Osteoblast (primary cell): ENCODE results near the gene PTPRT. TPM values are rescaled to one million over a fixed set of nuclear protein-coding genes. Genes with fewer than 3 reads are reported as not detected.

Experiments used
- DNase-seq: peaks from one replicate; pipeline ENCODE4 v3.0.0; 2011; ENCODE audit warnings: low spot score, mixed read lengths; ENCODE audit not compliant: insufficient read length; ENCODE audit errors: missing footprints
- H2AFZ ChIP-seq: 2 replicates; pipeline ENCODE4 v1.6.0; 2011; ENCODE audit warnings: mild to moderate bottlenecking, low read length
- H3K27ac ChIP-seq: 2 replicates; pipeline ENCODE4 v1.5.1; 2011; ENCODE audit warnings: mild to moderate bottlenecking, low read depth, low read length, moderate library complexity
- H3K27me3 ChIP-seq: 2 replicates; pipeline ENCODE4 v1.6.0; 2012; ENCODE audit warnings: mild to moderate bottlenecking, control low read depth, inconsistent platforms, low read length, moderate library complexity; ENCODE audit not compliant: insufficient read depth
- H3K36me3 ChIP-seq: 2 replicates; pipeline ENCODE4 v1.5.1; 2011; ENCODE audit warnings: mild to moderate bottlenecking, low read length, control low read depth, moderate library complexity; ENCODE audit not compliant: insufficient read depth
- H3K4me1 ChIP-seq: 2 replicates; pipeline ENCODE4 v1.5.1; 2011; ENCODE audit warnings: mild to moderate bottlenecking, low read length, control low read depth, moderate library complexity; ENCODE audit not compliant: insufficient read depth
- H3K4me2 ChIP-seq: 2 replicates; pipeline ENCODE4 v1.6.0; 2011; ENCODE audit warnings: mild to moderate bottlenecking, low read length; ENCODE audit not compliant: insufficient read depth
- H3K4me3 ChIP-seq: fragments of 200-600 bp; sonication (generic); 3 replicates; pipeline ENCODE4 v1.5.1; 2012; ENCODE audit warnings: mild to moderate bottlenecking, low read length, inconsistent platforms; ENCODE audit not compliant: insufficient read depth
- H3K79me2 ChIP-seq: 2 replicates; pipeline ENCODE4 v1.6.0; 2012; ENCODE audit warnings: mild to moderate bottlenecking, low read length, control low read depth, inconsistent platforms; ENCODE audit not compliant: insufficient read depth
- H3K9me3 ChIP-seq: 2 replicates; pipeline ENCODE4 v1.5.1; 2011; ENCODE audit warnings: low read depth, low read length, control low read depth
- H4K20me1 ChIP-seq: 2 replicates; pipeline ENCODE4 v1.6.0; 2012; ENCODE audit warnings: mild to moderate bottlenecking, low read length, control low read depth; ENCODE audit not compliant: insufficient read depth
- CTCF ChIP-seq: IDR thresholded peaks from 2 replicates; pipeline ENCODE4 v1.5.1; 2011; ENCODE audit warnings: mild to moderate bottlenecking, low read depth, low read length, moderate library complexity; ENCODE audit errors: extremely low read depth
- total RNA-seq: library from RNA; depleted of rRNA; stranded (reverse); fragments of >200 nt; gene quantifications from 2 replicates; pipeline ENCODE4 v1.2.3, GENCODE V29; 2012

The PTPRT gene
- total RNA-seq, 1 donor, result not detected

- no peak overlapping the region for H3K27ac ChIP-seq
- H3K4me1 ChIP-seq, result no peaks in the 10 kb centered on the region
- no peak overlapping the region for H2AFZ ChIP-seq
- H3K9me3 ChIP-seq, result no peaks in the 10 kb centered on the region
- no peaks in the 10 kb centered on the region for H3K79me2 ChIP-seq
- H4K20me1 ChIP-seq, result no peaks in the 10 kb centered on the region
- no peak overlapping the region for H3K4me2 ChIP-seq
- H3K4me3 ChIP-seq, result no peak overlapping the region
- DNase-seq, result no peak
- TF ChIP-seq CTCF, result no peak
- no peaks in the 10 kb centered on the region for H3K36me3 ChIP-seq
- no peaks in the 10 kb centered on the region for H3K27me3 ChIP-seq
These were observed 37.8 kb downstream of the PTPRT start for GRCh38 chr20:43151901-43152300.

GRCh38 chr20:43151256-43151655 is 38.5 kb downstream of the PTPRT start:
- no peak overlapping the region for H3K27ac ChIP-seq
- no peaks in the 10 kb centered on the region for H3K9me3 ChIP-seq
- no peak overlapping the region for H3K4me3 ChIP-seq
- H4K20me1 ChIP-seq, result no peaks in the 10 kb centered on the region
- no peaks in the 10 kb centered on the region for H3K79me2 ChIP-seq
- no peaks in the 10 kb centered on the region for H3K27me3 ChIP-seq
- no peaks in the 10 kb centered on the region for H3K4me1 ChIP-seq
- H2AFZ ChIP-seq, result no peak overlapping the region
- no peak for TF ChIP-seq CTCF
- no peaks in the 10 kb centered on the region for H3K36me3 ChIP-seq
- DNase-seq, result no peak
- no peak overlapping the region for H3K4me2 ChIP-seq

- H2AFZ ChIP-seq, result no peak overlapping the region
- H3K9me3 ChIP-seq, result no peaks in the 10 kb centered on the region
- H3K27ac ChIP-seq, result no peak overlapping the region
- no peak overlapping the region for H3K4me3 ChIP-seq
- H3K36me3 ChIP-seq, result no peaks in the 10 kb centered on the region
- H3K4me1 ChIP-seq, result no peaks in the 10 kb centered on the region
- no peaks in the 10 kb centered on the region for H4K20me1 ChIP-seq
- H3K79me2 ChIP-seq, result no peaks in the 10 kb centered on the region
- no peak overlapping the region for H3K4me2 ChIP-seq
- H3K27me3 ChIP-seq, result no peaks in the 10 kb centered on the region
- TF ChIP-seq CTCF, result no peak
- DNase-seq, result no peak
These were observed 49.0 kb downstream of the PTPRT start for GRCh38 chr20:43140726-43141125.

- no peak overlapping the region for H2AFZ ChIP-seq
- H4K20me1 ChIP-seq, result no peaks in the 10 kb centered on the region
- TF ChIP-seq CTCF, result no peak
- no peaks in the 10 kb centered on the region for H3K4me1 ChIP-seq
- no peaks in the 10 kb centered on the region for H3K9me3 ChIP-seq
- H3K27me3 ChIP-seq, result no peaks in the 10 kb centered on the region
- H3K79me2 ChIP-seq, result no peaks in the 10 kb centered on the region
- H3K4me3 ChIP-seq, result no peak overlapping the region
- no peaks in the 10 kb centered on the region for H3K36me3 ChIP-seq
- H3K27ac ChIP-seq, result no peak overlapping the region
- no peak for DNase-seq
- H3K4me2 ChIP-seq, result no peak overlapping the region
These were observed 51.5 kb downstream of the PTPRT start for GRCh38 chr20:43138061-43138770.
